GM13977 (cell line): ENCODE measurements around the gene KCNN1.

Experiments used
- DNase-seq: peaks from one replicate; pipeline ENCODE4 v3.0.0; 2012; ENCODE audit warnings: low spot score
- in situ Hi-C: fragments of 300-500 bp; cut with MboI; formaldehyde crosslinking; loops from one replicate; pipeline ENCODE4 v1.12.0; 2022; ENCODE audit warnings: low sequenced_read_pairs, low pct_unique_long_range_greater_than_20kb, mixed read lengths, inconsistent platforms; ENCODE audit not compliant: unreplicated experiment
- TF ChIP-seq, protein P1 (sequence below): IDR thresholded peaks from 2 replicates; pipeline ENCODE4 v1.5.1; 2012; ENCODE audit warnings: mild to moderate bottlenecking, control low read depth; ENCODE audit not compliant: insufficient read depth; ENCODE audit errors: extremely low read depth, missing control alignments

The KCNN1 gene

DNA sequence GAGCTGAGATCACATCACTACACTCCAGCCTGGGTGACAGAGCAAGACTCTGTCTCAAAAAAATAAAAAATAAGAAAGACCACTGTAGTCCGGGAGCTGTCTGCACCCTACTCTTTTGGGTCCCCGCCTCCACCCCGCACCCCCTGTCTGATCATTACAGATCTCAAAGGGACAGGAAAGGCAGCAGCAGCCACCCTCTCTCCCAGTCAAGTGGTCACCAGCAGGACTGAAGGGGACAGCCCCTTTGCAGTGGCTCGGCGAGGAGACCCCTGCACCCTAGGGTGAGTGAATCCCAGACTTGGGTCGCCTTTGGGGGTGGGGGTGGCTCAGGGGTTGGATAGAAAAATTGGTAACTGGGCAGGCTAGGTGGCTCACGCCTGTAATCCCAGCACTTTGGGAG, 12.5 kb upstream of the KCNN1 start:
- DNase-seq = no peak
- TF ChIP-seq, protein P1, sequence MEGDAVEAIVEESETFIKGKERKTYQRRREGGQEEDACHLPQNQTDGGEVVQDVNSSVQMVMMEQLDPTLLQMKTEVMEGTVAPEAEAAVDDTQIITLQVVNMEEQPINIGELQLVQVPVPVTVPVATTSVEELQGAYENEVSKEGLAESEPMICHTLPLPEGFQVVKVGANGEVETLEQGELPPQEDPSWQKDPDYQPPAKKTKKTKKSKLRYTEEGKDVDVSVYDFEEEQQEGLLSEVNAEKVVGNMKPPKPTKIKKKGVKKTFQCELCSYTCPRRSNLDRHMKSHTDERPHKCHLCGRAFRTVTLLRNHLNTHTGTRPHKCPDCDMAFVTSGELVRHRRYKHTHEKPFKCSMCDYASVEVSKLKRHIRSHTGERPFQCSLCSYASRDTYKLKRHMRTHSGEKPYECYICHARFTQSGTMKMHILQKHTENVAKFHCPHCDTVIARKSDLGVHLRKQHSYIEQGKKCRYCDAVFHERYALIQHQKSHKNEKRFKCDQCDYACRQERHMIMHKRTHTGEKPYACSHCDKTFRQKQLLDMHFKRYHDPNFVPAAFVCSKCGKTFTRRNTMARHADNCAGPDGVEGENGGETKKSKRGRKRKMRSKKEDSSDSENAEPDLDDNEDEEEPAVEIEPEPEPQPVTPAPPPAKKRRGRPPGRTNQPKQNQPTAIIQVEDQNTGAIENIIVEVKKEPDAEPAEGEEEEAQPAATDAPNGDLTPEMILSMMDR = no peak
- in situ Hi-C loops = no loop called here

DNA sequence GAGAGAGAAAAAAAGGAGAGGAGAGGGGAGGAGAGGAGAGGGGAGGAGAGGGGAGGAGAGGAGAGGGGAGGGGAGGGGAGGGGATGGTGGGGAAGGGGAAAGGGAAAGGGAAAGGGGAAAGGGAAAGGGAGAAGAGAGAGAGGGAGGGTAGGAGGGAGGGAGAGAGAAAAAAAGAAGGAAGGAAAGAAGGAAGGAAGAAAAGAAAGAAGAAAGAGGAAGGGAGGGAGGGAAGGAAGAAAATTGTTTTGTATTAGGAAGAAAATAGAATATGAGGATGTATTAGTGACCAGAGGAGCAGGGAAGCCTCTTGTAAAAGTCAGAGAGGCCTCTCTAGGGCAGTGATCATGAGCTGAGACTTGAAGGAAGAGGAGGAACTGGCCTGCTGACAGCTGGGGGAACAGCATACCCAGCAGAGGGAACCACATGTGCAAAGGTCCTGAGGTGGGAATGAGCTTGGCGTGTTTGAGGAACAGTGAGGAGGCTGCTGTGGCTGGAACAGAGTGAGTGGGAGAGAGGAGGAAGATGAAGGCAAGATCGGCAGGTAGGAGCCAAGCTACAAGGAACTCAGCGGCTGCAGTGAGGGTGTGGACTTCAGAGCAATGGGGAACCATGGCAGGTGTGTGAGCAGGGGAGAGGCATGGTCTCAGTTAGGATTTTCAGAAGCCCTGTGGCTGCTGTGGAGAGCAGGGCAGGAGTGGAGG, 9.6 kb upstream of the KCNN1 start:
- DNase-seq = no peak
- in situ Hi-C loops = no loop called here
- TF ChIP-seq, protein P1 = no peak

DNA sequence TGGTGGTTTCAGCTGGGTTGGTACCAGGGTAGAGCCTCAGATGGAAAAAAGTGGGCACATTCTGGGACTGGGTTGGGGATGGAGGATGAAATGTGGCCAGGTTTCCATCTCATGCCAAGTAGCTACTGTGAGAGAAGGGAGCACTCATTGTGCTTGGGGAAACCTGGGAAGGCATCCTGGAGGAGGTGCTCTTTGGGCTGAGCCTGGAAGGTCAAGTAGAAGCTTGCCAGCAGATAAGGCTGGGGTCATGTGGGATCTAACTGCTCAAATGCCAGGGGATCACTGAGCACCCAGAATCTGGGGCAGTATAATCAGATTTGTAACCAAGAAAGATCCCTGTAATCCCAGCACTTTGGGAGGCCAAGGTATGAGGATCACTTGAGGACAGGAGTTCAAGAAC, 9.0 kb upstream of the KCNN1 start:
- DNase-seq = no peak
- in situ Hi-C loops = no loop called here
- TF ChIP-seq, protein P1 = no peak

DNA sequence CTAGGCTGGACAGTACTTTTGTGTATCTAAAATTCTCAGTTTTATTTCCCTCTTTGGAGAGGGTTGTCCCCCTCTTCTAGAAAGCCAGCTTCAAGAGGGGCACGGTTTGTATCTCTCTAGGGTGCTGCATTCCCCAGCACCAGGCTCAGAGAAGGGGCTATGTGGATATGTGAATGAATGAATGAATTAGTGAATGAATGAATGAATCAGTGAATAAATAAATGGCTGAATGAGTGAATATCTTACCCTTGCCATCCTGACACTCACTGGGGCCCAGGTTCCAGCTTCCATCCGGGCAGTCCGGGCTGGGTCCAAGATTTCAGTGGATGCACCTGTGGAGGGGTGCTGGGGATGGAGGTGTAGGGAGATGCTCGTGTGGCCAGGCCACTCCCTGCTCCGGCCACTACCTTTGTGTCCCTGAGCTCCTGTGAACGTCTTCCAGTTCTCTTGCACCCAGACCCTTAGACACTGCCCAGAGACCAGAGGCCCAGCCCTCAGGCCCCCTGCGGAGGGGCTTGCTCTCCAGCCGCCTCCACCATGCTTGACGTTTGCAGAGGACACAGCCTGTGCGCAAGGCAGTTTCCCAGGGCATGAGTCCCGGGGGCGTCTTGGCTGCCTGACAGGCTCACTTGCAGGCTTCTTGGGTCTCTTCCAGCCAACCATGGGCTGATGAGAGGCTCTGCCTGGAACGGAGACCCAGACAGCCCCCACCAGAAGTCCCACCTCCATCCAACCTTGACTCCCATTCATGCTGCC, 2.8 kb upstream of the KCNN1 start:
- in situ Hi-C loops = no loop called here
- TF ChIP-seq, protein P1 = no peak

DNA sequence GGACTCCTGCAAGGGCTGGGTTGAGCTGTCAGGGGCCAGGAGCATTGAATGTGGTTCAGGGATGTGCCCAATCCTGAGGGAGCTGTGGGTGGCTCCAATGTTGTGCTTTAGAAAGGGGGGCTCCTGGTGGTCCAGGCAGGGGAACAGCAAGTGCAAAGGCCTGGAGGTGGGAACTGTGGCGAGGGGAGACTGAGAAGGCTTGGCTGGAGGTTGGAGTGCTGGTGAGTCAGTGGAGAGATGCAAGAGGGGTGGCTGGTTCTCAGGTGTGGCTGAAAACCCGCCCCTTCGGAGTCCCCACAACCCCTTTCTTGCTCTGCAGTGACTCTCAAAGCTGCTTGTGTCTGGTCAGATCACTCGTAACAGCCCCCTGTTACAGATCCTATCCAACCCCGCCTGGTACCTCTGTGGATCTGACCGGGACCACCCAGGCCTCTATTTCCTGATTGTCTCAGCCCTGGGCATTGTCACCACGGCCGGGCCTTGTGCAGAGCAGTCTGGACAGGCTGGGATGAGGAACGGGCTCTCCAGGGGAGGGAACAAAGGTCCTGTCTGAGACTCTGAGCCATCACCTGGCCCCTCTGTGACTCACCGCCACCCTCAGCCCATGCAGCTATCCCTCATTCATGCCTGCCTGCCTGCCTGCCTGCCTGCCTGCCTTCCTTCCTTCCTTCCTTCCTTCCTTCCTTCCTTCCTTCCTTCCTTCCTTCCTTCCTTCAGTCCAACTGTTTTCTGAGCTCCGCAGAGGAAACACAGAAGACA, 1.4 kb upstream of the KCNN1 start:
- TF ChIP-seq, protein P1 = no peak
- in situ Hi-C loops = no loop called here
- no peak for DNase-seq

More for the DNA sequence above, 2.8 kb upstream of the KCNN1 start:
- DNase-seq = no peak

DNA sequence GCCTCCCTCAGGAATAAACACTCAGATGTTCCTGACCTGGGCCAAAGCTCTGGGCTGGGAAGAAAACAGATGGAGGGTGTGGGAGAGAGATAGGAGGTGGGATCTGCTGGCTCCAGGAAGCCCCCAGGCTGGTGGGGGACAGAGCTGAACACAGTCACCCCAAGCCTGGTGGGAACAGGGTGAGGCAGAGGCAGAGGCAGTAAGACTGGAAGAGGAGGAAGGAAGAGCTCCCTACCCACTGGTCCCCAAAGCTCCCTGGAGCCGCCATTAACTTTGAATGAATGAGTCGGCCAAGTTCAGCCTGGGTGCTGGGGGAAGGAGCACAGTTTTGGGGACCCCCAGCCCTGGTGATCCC, 801 bp upstream of the KCNN1 start:
- TF ChIP-seq, protein P1 = no peak
- no peak for DNase-seq
- in situ Hi-C loops = no loop called here
